Regular cardiac myocyte (primary cell): ENCODE results near the gene C19orf38. TPM values are rescaled to one million over a fixed set of nuclear protein-coding genes. Genes with fewer than 3 reads are reported as not detected.

Experiments
- total RNA-seq: library from RNA; depleted of rRNA; stranded (reverse); fragments of >200 nt; gene quantifications from 2 replicates; pipeline ENCODE4 v1.2.3, GENCODE V29; 2014

The C19orf38 gene
- 0.58 and 2.3 TPM in 2 replicates for total RNA-seq

GRCh38 chr19:10848230-10848856, at the start of gene C19orf38:
TSS of gene C19orf38 (plus strand) at chr19:10848415. CDS start at chr19:10848509, 94 bp downstream.

GRCh38 chr19:10835754-10836478, 12.3 kb upstream of the C19orf38 start, which contains the start of gene TMED1:
TSS of gene TMED1 (minus strand) at chr19:10836212. CDS start at chr19:10836191, 21 bp downstream.

GRCh38 chr19:10870955-10871603, 22.9 kb downstream of the C19orf38 start, which contains the start of gene CARM1:
TSS of gene CARM1 (plus strand) at chr19:10871553. CDS start at chr19:10871703, 150 bp downstream.

Other genes starting within 250 kb of the C19orf38 start
- 22.6 and 27.4 TPM in 2 replicates for gene SLC44A2, start 222.9 kb upstream of the C19orf38 start, total RNA-seq
- gene ILF3, start 194.1 kb upstream of the C19orf38 start, total RNA-seq = 53.0 and 125 TPM in 2 replicates
- gene QTRT1, start 147.0 kb upstream of the C19orf38 start, total RNA-seq = 23.4 and 35.5 TPM in 2 replicates
- 78.6 and 91.4 TPM in 2 replicates for gene DNM2, start 130.3 kb upstream of the C19orf38 start, total RNA-seq
- 55.4 and 61.4 TPM in 2 replicates for gene TMED1, start 12.2 kb upstream of the C19orf38 start, total RNA-seq
- 13.0 and 28.0 TPM in 2 replicates for gene CARM1, start 23.1 kb downstream of the C19orf38 start, total RNA-seq
- 145 and 146 TPM in 2 replicates for gene YIPF2, start 80.2 kb downstream of the C19orf38 start, total RNA-seq
- gene TIMM29, start 80.4 kb downstream of the C19orf38 start, total RNA-seq = 29.3 and 41.4 TPM in 2 replicates
- 36.4 and 75.9 TPM in 2 replicates for gene SMARCA4, start 112.6 kb downstream of the C19orf38 start, total RNA-seq
- 71.0 and 91.4 TPM in 2 replicates for gene LDLR, start 241.0 kb downstream of the C19orf38 start, total RNA-seq